H1 (cell line): Measurements from ENCODE around the gene RP9. TPM values are rescaled to one million over a fixed set of nuclear protein-coding genes. Genes with fewer than 3 reads are reported as not detected.

ENCODE experiments used
- CBX5 ChIP-seq: fragments of 300-800, 300-1000 bp; sonication (generic); IDR thresholded peaks from 2 replicates; pipeline ENCODE4 v1.7.1; 2016; ENCODE audit warnings: antibody characterized with exemption, low read length, low read depth
- CHD7 ChIP-seq: fragments of 300-600 bp; sonication (generic); IDR thresholded peaks from 2 replicates; pipeline ENCODE4 v1.7.1; 2012; ENCODE audit warnings: low read length, moderate library complexity, mild to moderate bottlenecking, inconsistent platforms; ENCODE audit not compliant: insufficient replicate concordance
- CREB1 ChIP-seq: IDR thresholded peaks from 2 replicates; pipeline ENCODE4 v1.6.1; 2012; ENCODE audit warnings: inconsistent platforms
- EP300 ChIP-seq, 2 experiments: IDR thresholded peaks; 1 replicate in 1 of 2; 2 replicates in 1 of 2; pipeline ENCODE4 v1.6.1; 2011 to 2012; ENCODE audit warnings: low read depth in 2 of 2, low read length in 2 of 2, mild to moderate bottlenecking in 2 of 2, borderline replicate concordance in 1 of 2, inconsistent platforms in 1 of 2, moderate library complexity in 1 of 2
- KDM1A ChIP-seq: fragments of 200-600, 300-600 bp; sonication (generic); IDR thresholded peaks from 2 replicates; pipeline ENCODE4 v1.7.1; 2016; ENCODE audit warnings: mild to moderate bottlenecking, low read length, borderline replicate concordance
- SRF ChIP-seq: IDR thresholded peaks from 2 replicates; pipeline ENCODE4 v1.6.1; 2011; ENCODE audit warnings: mild to moderate bottlenecking, low read depth, low read length, moderate library complexity
- polyA plus RNA-seq, 7 experiments: library from polyadenylated mRNA; depleted of rRNA in 3 of 7; stranded (reverse) in 5 of 7; unstranded in 2 of 7; fragments of >200 nt in 5 of 7; fragments of 200-250 nt in 2 of 7; gene quantifications; 1 replicate in 5 of 7; 2 replicates in 1 of 7; 4 replicates in 1 of 7; pipeline versions ENCODE4 v1.2.1 to v1.2.3, GENCODE V29; 2011 to 2013; ENCODE audit warnings: missing spikeins in 2 of 7, mixed read lengths in 2 of 7
- total RNA-seq: library from RNA; stranded (reverse); fragmentation: NEBNext Ultra II Directional; extraction: Animal tissue kit (Norgen Biotek cat#: 25700); gene quantifications from 2 replicates; pipeline ENCODE4 v1.2.1, GENCODE V29; 2021

The RP9 gene
- total and polyA plus RNA-seq, 2 of the 8 experiments (the other 6 are each of a cell fraction or from before 2014, with no cell fraction given), result 11.0 to 12.4 TPM

- no peak for TF ChIP-seq CHD7
- TF ChIP-seq SRF, result no peak
- no peak for TF ChIP-seq EP300 (IDR thresholded peaks at IDR 0.05; ENCODE audit: borderline replicate concordance in 1 of 2, low read depth in 2 of 2, low read length in 2 of 2)
- TF ChIP-seq CREB1, result no peak
- TF ChIP-seq KDM1A, result no peak
- TF ChIP-seq CBX5, result no peak
- TF ChIP-seq, all 59 proteins: peak for 0
Observed at GRCh38 chr7:33072471-33072870, 36.7 kb downstream of the RP9 start (continued).
